GM21529 (cell line): ENCODE measurements around the gene SETX.
"Not testable (repeated sequence)": the region's sequence is repeated elsewhere in the genome, so short reads cannot be mapped to it uniquely, and the experiment has no call there.

Experiments used
- ATAC-seq: cut with Tn5 transposase; IDR thresholded peaks from one replicate; pipeline ENCODE4 v1.9.1; 2021; ENCODE audit not compliant: unreplicated experiment

Gene SETX

DNA sequence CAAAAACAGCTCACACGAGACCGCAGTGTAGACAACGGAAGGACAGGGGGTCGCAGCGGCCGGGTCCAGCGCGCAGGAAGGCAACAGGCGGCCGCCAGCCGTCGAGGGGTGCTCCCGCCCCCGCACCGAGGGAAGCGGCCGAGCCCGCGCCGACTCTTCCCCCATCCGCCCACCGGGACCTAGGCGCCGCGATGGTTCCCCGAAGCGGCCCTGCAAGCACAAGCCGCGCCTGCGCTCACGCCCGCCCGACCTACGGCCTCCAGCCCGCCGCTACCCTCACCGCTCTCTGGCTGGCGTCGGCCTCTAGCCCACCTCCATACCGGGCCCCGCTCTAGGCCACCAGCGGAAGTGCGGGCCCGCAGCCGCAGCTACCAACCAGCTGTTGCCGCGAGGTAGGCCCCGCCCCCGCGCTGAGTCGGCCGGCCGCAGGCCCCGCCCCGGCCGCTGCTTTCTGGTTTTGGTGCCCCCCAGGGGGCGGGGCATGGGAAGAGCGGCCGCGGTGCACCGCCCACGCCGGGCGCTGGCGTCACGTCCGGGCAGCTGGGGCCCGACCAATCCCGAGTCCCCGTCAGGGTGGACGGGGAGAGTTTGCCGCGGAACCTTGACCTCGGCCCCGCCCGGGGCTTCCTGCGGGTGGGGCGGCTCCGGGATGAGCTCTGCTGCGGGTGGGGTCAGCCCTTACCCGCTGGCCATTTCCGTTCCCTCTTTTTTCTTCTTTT lies at the start of gene SETX:
Gene SETX, minus strand, starts transcription at position 350 of the 719 bp plus-strand sequence. CDS start 5,558 bp downstream, outside the sequence.
- ATAC-seq: peak; percentile 79

- no peak for ATAC-seq
Observed at GRCh38 chr9:132404228-132404881, 49.6 kb upstream of the SETX start.

- ATAC-seq: no peak
Observed at GRCh38 chr9:132401824-132402223, 47.0 kb upstream of the SETX start.

GRCh38 chr9:132395560-132395959 lies 40.8 kb upstream of the SETX start:
- ATAC-seq: no peak

DNA sequence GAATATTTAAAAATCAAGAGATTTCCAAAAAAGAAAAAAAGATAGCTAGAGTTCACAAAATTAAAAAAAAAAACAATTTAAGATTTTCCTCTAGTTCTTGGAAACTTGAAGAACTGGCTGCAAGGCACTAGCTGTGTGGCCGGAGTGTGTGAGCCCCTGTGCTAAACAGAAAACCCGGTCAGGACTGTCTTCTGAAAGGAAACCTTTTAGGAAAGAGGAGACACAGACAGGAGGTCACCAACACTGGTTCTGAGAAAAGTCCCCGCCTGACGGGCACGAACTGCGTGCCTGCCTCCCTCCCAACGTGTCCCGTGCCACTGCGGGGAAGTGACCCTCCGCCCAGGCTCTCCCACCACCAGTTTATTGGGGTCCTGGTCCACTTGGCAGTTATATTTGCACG lies 36.7 kb upstream of the SETX start:
- no peak for ATAC-seq

DNA sequence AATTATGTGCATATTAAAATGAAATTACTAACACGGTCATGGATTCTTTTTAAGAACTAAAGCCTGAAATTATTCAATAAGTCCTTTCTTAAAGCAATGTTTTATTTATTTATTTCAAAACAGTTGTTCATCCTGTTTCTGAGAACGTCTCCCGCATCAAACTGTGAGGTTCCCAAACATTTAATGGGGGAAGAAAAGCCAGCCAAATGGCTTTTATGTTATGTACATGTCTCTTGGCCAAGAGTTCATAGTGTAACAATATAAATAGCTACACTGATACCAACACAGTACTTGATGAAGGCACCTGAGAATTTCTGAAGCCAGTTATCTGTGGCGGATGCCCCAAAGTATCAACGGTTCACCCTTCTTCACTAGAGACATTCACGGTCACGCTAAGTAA lies 36.2 kb upstream of the SETX start:
- no peak for ATAC-seq

DNA sequence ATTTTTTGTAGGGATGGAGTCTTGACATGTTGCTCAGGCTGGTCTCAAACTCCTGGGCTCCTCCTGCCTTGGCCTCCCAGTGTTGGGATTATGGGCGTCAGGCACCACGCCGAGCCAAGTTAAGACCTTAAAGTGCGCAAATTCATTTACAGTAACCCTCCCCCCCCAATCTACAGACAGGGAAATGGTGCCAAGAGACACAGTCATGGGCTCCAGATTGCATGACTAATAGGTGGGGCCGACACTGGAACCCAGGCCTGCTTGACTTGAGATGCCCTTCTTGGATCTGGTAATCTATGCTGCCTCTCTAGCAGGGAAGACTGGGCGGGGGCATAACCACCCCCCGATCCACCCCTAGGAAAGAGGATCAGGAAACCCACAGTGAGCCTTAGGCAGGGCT lies 32.3 kb upstream of the SETX start:
- no peak for ATAC-seq

GRCh38 chr9:132384376-132384775 lies 29.6 kb upstream of the SETX start:
- ATAC-seq: peak; percentile 47

DNA sequence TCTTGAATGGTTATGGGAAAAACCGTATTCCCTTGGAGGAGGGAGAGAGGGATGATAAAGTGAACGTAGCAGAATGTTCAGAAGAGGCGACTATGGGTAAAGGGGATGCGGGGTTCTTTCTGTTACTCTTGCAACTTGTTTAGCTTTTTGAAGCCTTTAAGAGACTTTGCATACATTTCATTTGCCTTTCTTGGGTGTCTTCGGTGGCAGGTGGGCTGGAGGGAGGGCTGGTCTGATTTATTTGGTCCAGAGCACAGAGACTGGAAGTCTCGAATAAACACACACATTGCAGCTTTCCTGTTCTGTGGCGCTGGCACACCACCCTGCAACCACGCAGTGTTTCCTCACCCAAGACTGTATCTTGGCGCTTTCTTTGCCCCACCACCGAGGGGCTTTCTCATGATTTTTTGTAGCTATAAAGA lies 28.7 kb upstream of the SETX start:
- ATAC-seq: peak; percentile 30

DNA sequence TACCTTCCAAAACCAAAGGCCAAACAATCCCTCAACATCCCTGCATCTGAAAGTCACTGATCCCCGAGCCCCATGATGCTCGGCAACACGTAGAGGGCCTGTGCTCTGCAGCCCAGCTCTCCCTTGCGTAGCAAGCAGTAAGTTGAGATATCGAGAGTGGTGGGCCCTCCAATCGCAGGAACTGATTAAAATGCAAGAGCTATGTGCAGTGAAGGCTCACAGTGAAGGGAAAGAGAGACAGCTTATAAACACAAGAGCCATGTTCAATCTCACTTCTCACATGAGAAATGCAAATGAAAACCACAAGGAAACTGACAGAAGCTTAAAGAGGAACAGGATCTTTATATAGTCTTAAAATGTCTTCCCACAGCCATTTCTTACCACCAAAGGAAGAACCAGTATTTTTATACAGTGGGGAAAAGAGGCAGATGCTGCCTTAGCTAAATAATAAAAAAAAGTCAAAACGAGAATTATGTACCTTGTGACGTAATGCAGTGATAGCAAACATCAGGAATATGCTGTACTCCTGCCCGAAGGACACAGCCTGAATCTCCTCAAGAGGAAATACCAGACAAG lies 27.3 kb upstream of the SETX start:
- peak; percentile 74 for ATAC-seq

DNA sequence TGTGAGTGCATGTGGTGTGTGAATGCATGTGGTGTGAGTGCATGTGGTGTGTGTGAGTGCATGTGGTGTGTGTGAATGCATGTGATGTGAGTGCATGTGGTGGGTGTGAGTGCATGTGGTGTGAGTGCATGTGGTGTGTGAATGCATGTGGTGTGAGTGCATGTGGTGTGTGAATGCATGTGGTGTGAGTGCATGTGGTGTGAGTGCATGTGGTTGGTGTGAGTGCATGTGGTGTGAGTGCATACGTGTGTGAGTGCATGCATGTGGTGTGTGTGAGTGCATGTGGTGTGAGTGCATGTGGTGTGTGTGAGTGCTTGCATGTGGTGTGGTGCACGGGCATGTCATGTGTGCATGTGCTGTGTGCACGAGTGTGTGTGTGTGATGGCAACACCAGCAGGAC lies 23.6 kb upstream of the SETX start:
- not testable (repeated sequence) for ATAC-seq

- ATAC-seq: not testable (repeated sequence)
Observed at GRCh38 chr9:132377769-132378168, 23.0 kb upstream of the SETX start.

GRCh38 chr9:132372177-132373095 lies 17.6 kb upstream of the SETX start:
- ATAC-seq: no peak

DNA sequence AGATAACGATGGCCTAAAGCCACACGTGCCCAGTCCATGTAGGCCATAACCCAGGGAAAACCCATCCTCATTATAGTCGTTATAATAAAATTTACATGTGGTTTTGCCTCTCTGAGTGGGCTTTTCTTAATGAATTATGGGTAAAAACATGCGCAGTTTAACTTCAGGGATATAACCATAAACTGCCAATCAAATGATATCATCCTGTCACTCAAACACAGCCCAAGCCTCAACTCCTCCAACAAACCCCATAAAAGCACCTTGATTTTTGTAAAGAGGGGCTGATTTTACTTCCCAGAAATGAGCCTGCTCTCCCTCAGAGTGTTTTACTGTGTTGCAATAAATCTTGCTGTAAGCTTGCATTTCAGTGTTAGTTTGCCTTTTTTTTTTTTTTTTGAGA lies 15.8 kb upstream of the SETX start:
- no peak for ATAC-seq

DNA sequence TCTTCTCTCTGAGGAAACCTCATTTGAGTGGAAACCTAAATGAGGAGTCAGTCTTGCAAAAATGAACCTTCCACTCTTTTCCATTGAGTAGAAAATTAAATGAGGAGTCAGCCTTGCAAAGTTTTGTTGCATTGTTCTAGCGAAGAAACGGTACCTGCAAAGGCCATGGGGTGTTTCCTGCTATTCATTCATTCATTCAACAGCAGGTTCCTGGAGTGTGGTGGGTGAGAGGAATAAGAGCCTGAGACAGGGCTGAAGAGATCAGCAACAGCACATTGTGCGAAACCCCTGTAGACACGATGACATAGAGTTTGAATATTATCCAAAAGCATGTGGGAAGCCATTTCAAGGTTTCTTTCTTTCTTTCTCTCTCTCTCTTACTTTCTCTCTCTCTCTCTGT lies 14.6 kb upstream of the SETX start:
- no peak for ATAC-seq

DNA sequence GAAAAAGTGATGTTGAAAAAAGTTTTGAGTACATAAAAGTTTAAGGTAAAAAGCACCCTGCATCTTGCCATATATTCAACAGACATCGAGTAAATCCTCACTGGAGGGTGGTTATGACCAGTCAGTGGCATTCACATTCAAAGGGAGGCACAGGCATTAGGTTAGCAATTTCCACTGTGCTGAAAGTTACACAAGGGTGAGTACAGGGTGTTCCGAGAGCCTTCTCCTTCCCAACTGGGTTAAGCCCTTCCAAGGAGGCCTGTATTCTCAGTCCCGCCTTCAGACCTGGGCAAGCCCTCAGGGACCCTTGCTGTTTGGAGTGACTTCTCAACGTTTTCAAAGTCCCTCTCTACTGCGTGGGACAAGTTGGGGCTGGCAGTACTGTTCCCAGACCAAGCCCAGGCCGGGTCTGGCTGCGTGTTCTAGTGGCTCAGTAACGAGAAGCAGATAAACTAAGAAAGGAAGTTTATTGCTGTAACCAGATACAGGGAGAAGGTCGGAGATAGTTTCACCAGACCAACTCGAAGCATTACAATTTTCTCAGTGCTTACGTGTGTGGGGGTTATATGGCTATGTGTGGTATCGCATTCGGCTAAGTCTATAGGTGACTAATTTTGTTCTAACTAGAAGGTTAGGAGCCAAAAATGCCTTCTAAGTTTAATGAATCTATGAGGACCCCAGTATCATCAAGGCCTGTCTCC lies 13.0 kb upstream of the SETX start:
- ATAC-seq: no peak

GRCh38 chr9:132366481-132366880 lies 11.7 kb upstream of the SETX start:
- ATAC-seq: no peak

DNA sequence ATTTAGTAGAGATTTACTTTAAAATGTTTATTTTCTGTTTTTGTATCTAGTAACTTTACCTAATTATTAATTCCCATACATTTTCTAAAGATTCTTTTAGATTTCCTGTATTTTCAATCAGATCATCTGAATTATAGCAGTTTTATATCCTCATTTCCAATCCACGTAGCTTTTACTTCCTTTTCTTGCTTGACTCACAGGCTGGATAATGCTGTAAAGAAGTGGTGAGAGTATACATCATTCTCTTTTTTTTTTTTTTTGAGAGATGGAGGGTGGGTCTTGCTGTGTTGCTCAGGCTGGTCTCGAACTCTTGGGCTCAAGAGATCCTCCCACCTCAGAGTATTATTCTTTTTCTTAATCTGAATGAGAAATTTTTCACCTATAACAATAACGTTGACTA lies 11.2 kb upstream of the SETX start:
- no peak for ATAC-seq

- ATAC-seq: no peak
Observed at GRCh38 chr9:132364068-132364467, 9.3 kb upstream of the SETX start.

GRCh38 chr9:132357764-132358163 lies 3.0 kb upstream of the SETX start:
- no peak for ATAC-seq
